Astrocyte (in vitro differentiated cells and primary cell): Measurements from ENCODE around the gene SIDT2. TPM values are rescaled to one million over a fixed set of nuclear protein-coding genes. Genes with fewer than 3 reads are reported as not detected.

Experiments
- DNase-seq: peaks from one replicate; pipeline ENCODE4 v3.0.0-alpha.2; 2010; ENCODE audit warnings: low read depth
- FAIRE-seq: peaks from 2 replicates; lab custom pipeline; 2011; peaks lifted over from hg19 to GRCh38; lab: Jason Lieb, UNC
- H2AFZ ChIP-seq: 2 replicates; pipeline ENCODE4 v1.6.0; 2012; ENCODE audit warnings: low read depth, low read length, inconsistent platforms
- H3K27ac ChIP-seq: 2 replicates; pipeline ENCODE4 v1.5.1; 2011; ENCODE audit warnings: low read depth, low read length, inconsistent platforms
- H3K27me3 ChIP-seq: 2 replicates; pipeline ENCODE4 v1.6.0; 2011; ENCODE audit warnings: low read length, inconsistent platforms; ENCODE audit not compliant: insufficient read depth
- H3K36me3 ChIP-seq: 2 replicates; pipeline ENCODE4 v1.5.1; 2011; ENCODE audit warnings: low read length, inconsistent platforms; ENCODE audit not compliant: insufficient read depth
- H3K4me1 ChIP-seq: 2 replicates; pipeline ENCODE4 v1.5.1; 2011; ENCODE audit warnings: low read length, inconsistent platforms; ENCODE audit not compliant: insufficient read depth
- H3K4me2 ChIP-seq: 2 replicates; pipeline ENCODE4 v1.6.0; 2012; ENCODE audit warnings: low read length, inconsistent platforms
- H3K4me3 ChIP-seq: 2 replicates; pipeline ENCODE4 v1.5.1; 2011; ENCODE audit warnings: low read depth, mild to moderate bottlenecking, low read length, inconsistent platforms; ENCODE audit not compliant: insufficient read depth
- H3K79me2 ChIP-seq: 2 replicates; pipeline ENCODE4 v1.6.0; 2012; ENCODE audit warnings: mild to moderate bottlenecking, low read length, inconsistent platforms; ENCODE audit not compliant: insufficient read depth
- H3K9ac ChIP-seq: 2 replicates; pipeline ENCODE4 v1.6.0; 2012; ENCODE audit warnings: mild to moderate bottlenecking, low read length, inconsistent platforms
- H3K9me3 ChIP-seq: 2 replicates; pipeline ENCODE4 v1.5.1; 2012; ENCODE audit warnings: low read depth, mild to moderate bottlenecking, low read length, inconsistent platforms; ENCODE audit not compliant: insufficient read depth
- H4K20me1 ChIP-seq: 2 replicates; pipeline ENCODE4 v1.6.0; 2012; ENCODE audit warnings: low read length, inconsistent platforms; ENCODE audit not compliant: insufficient read depth
- H3K27ac Mint-ChIP-seq: one replicate; pipeline ENCODE4 v1.8.0; 2021; ENCODE audit warnings: mild to moderate bottlenecking, mixed read lengths; ENCODE audit not compliant: unreplicated experiment
- H3K27me3 Mint-ChIP-seq: one replicate; pipeline ENCODE4 v1.8.0; 2021; ENCODE audit warnings: low read depth, mixed read lengths; ENCODE audit not compliant: unreplicated experiment
- H3K36me3 Mint-ChIP-seq: one replicate; pipeline ENCODE4 v1.8.0; 2021; ENCODE audit warnings: low read depth, mixed read lengths; ENCODE audit not compliant: unreplicated experiment
- H3K4me1 Mint-ChIP-seq: one replicate; pipeline ENCODE4 v1.8.0; 2021; ENCODE audit warnings: low read depth, mixed read lengths; ENCODE audit not compliant: unreplicated experiment
- H3K4me3 Mint-ChIP-seq: one replicate; pipeline ENCODE4 v1.8.0; 2021; ENCODE audit warnings: mild to moderate bottlenecking, moderate library complexity, mixed read lengths; ENCODE audit not compliant: unreplicated experiment
- H3K9me3 Mint-ChIP-seq: one replicate; pipeline ENCODE4 v1.8.0; 2021; ENCODE audit warnings: mild to moderate bottlenecking, mixed read lengths; ENCODE audit not compliant: unreplicated experiment
- CTCF ChIP-seq: IDR thresholded peaks from 2 replicates; pipeline ENCODE4 v1.5.1; 2011; ENCODE audit warnings: low read depth, mild to moderate bottlenecking, inconsistent platforms, low read length, moderate library complexity; ENCODE audit not compliant: insufficient read depth
- EZH2 ChIP-seq: IDR thresholded peaks from 2 replicates; pipeline ENCODE4 v1.6.1; 2012; ENCODE audit warnings: mild to moderate bottlenecking, low read length, inconsistent platforms; ENCODE audit not compliant: insufficient read depth
- total RNA-seq: library from RNA; stranded (reverse); gene quantifications from 2 replicates; pipeline ENCODE4 v1.2.1, GENCODE V29; 2021

The SIDT2 gene
- total RNA-seq, 1 donor from 2014 or later: 55.8 TPM

DNA sequence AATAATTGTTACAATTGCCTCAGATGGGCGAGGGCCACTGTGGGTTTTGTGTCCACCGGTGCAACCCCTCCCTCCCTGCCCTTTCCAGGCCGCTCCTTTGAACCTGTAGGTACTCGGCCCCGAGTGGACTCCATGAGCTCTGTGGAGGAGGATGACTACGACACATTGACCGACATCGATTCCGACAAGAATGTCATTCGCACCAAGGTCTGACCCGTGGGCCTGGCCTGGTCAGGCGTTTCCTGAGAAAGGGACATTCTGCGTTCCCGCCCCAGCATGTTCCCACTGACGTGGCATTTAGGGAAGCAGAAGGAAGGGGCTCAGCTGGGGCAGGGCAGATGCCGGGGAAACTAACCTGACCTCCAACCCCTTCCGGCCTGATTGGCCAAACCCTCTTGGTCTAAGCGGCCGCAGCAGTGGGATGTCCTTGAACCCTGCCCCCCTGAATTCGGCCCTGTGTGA, 10.1 kb downstream of the SIDT2 start:
- Histone ChIP-seq H3K4me3 (no peak overlapping the region), H3K36me3 (peaks cover 17% of the 10 kb centered on the region), H3K9ac (no peak overlapping the region), H3K27me3 (no peaks in the 10 kb centered on the region), H3K27ac (no peak overlapping the region), H3K4me1 (no peaks in the 10 kb centered on the region), H3K79me2 (no peaks in the 10 kb centered on the region), H4K20me1 (no peaks in the 10 kb centered on the region), H3K4me2 (no peak overlapping the region), H3K9me3 (no peaks in the 10 kb centered on the region), H2AFZ (no peak overlapping the region)
- TF ChIP-seq EZH2 (no peak), CTCF (no peak)
- no peaks in the 10 kb centered on the region for H3K27me3 Mint-ChIP-seq
- H3K4me3 Mint-ChIP-seq: no peak overlapping the region
- no peak for DNase-seq
- H3K4me1 Mint-ChIP-seq: peaks cover 3% of the 10 kb centered on the region
- FAIRE-seq: no peak
- no peaks in the 10 kb centered on the region for H3K9me3 Mint-ChIP-seq
- H3K27ac Mint-ChIP-seq: no peak overlapping the region
- H3K36me3 Mint-ChIP-seq: peaks cover 40% of the 10 kb centered on the region

- no peak overlapping the region for H3K27ac Mint-ChIP-seq
- no peaks in the 10 kb centered on the region for H4K20me1 ChIP-seq
- FAIRE-seq: no peak
- no peak for DNase-seq
- no peak overlapping the region for H3K4me3 Mint-ChIP-seq
- H3K9me3 ChIP-seq: no peaks in the 10 kb centered on the region
- H3K9me3 Mint-ChIP-seq: no peaks in the 10 kb centered on the region
- H3K27me3 Mint-ChIP-seq: no peaks in the 10 kb centered on the region
- no peak overlapping the region for H3K9ac ChIP-seq
- H3K36me3 Mint-ChIP-seq: peaks cover 39% of the 10 kb centered on the region
- H3K4me1 Mint-ChIP-seq: peaks cover 3% of the 10 kb centered on the region
- no peak overlapping the region for H3K27ac ChIP-seq
- H3K4me3 ChIP-seq: no peak overlapping the region
- peaks cover 14% of the 10 kb centered on the region for H3K36me3 ChIP-seq
- H3K79me2 ChIP-seq: no peaks in the 10 kb centered on the region
- TF ChIP-seq CTCF (no peak), EZH2 (no peak)
- no peaks in the 10 kb centered on the region for H3K4me1 ChIP-seq
- H2AFZ ChIP-seq: no peak overlapping the region
- H3K27me3 ChIP-seq: no peaks in the 10 kb centered on the region
- H3K4me2 ChIP-seq: no peak overlapping the region
Observed at GRCh38 chr11:117189191-117189940, 10.8 kb downstream of the SIDT2 start.

DNA sequence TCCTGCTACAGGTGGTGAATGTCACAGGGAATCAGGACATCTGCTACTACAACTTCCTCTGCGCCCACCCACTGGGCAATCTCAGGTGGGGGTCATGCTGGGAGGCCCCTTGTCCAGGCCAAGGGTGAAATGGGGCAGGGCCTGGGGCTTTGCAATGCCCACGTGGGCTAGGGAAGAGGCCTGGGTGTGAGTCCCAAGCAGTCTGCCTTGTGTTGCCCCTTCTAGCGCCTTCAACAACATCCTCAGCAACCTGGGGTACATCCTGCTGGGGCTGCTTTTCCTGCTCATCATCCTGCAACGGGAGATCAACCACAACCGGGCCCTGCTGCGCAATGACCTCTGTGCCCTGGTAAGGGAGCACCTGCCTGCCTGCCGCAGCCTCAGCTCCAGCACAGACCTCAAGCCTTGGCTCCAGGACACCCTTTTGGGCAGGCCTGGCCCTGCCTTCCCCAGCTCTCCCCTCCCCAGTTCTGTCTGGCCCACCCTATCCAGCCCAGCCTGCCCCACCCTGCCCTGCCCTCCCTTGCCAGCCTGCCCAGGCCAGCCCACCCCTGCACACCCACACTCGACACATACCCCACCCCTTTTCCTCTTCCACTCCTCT, 11.5 kb downstream of the SIDT2 start:
- DNase-seq: no peak
- no peaks in the 10 kb centered on the region for H3K27me3 ChIP-seq
- Mint-ChIP-seq H3K27ac (no peak overlapping the region), H3K9me3 (no peaks in the 10 kb centered on the region), H3K27me3 (no peaks in the 10 kb centered on the region), H3K4me1 (peaks cover 3% of the 10 kb centered on the region), H3K4me3 (no peak overlapping the region), H3K36me3 (peaks cover 43% of the 10 kb centered on the region)
- no peaks in the 10 kb centered on the region for H3K9me3 ChIP-seq
- no peak overlapping the region for H3K4me2 ChIP-seq
- H3K9ac ChIP-seq: no peak overlapping the region
- no peaks in the 10 kb centered on the region for H3K79me2 ChIP-seq
- no peak overlapping the region for H3K27ac ChIP-seq
- TF ChIP-seq CTCF: no peak
- no peak for TF ChIP-seq EZH2
- no peak overlapping the region for H3K4me3 ChIP-seq
- no peak overlapping the region for H2AFZ ChIP-seq
- no peak for FAIRE-seq
- H3K36me3 ChIP-seq: peaks cover 14% of the 10 kb centered on the region
- H4K20me1 ChIP-seq: no peaks in the 10 kb centered on the region
- no peaks in the 10 kb centered on the region for H3K4me1 ChIP-seq
